Type B pancreatic cell (in vitro differentiated cells): ENCODE data around the gene MARVELD1. TPM values are rescaled to one million over a fixed set of nuclear protein-coding genes. Genes with fewer than 3 reads are reported as not detected.
"Not testable (repeated sequence)": the region's sequence is repeated elsewhere in the genome, so short reads cannot be mapped to it uniquely, and the experiment has no call there.

ENCODE experiments used
- DNase-seq: peaks from one replicate; pipeline ENCODE4 v3.0.0; 2021; ENCODE audit warnings: mixed read lengths; ENCODE audit not compliant: unreplicated experiment; ENCODE audit errors: extremely low spot score
- H3K27ac Mint-ChIP-seq: 2 replicates; pipeline ENCODE4 v1.8.0; 2021; ENCODE audit warnings: mild to moderate bottlenecking, mixed read lengths
- H3K27me3 Mint-ChIP-seq: 2 replicates; pipeline ENCODE4 v1.8.0; 2021; ENCODE audit warnings: mixed read lengths
- H3K36me3 Mint-ChIP-seq: 2 replicates; pipeline ENCODE4 v1.8.0; 2021; ENCODE audit warnings: mixed read lengths
- H3K4me1 Mint-ChIP-seq: one replicate; pipeline ENCODE4 v1.8.0; 2021; ENCODE audit warnings: mixed read lengths; ENCODE audit not compliant: unreplicated experiment
- H3K4me3 Mint-ChIP-seq: 2 replicates; pipeline ENCODE4 v1.8.0; 2021; ENCODE audit warnings: mild to moderate bottlenecking, mixed read lengths
- H3K9me3 Mint-ChIP-seq: 2 replicates; pipeline ENCODE4 v1.8.0; 2021; ENCODE audit warnings: mixed read lengths
- total RNA-seq: library from RNA; stranded (reverse); gene quantifications from 2 replicates; pipeline ENCODE4 v1.2.1, GENCODE V29; 2021; ENCODE audit warnings: low replicate concordance
- TF ChIP-seq, protein P1 (sequence below): fragments of 200-600 bp; sonication (generic); conservative IDR thresholded peaks from 2 replicates; pipeline ENCODE4 v1.5.0; 2021; ENCODE audit warnings: antibody characterized with exemption, mild to moderate bottlenecking

Gene MARVELD1
- total RNA-seq, 1 donor from 2014 or later = 43.7 TPM

DNA sequence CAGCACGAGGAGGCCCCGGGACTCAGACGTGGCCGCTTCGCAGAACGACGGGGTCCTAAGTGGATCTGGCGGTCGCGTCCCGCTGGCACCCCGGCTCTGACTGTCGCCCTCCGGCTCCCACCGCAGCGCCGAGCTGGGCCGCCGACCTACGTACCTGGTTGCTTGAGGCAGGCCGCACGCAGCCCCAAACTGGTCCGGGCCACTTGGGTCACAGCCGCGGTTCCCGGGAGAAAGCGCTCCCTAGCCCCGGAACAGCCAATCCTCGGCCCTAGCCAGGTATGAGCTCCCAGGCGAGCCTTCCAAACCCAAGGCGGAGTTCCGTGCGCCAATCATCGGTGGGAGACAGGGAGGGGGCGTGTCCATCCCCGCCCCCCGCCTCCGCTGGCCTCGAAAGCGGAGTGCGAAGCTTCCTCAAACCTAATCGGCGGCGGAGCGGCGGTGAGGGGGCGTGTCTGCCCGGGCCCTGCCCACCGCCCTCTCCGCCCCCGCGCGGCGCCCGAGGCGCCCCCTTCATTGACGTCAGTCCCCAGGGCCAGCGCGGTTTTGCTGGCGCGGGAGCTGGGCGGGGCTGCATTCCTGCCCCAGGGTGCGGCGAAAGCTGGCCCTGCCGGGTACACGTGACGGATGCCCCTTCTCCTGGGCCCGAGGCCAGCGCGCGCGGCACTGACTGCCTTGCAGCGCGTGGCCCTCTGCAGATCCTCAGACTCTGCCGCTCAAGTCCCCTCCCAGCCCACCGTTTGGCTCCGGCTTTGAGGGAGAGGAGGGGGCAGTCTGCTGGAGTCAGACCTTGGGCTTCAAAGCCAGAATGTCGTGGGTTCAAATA is 26.4 kb upstream of the MARVELD1 start, which contains the start of gene AVPI1:
Gene AVPI1, minus strand, starts transcription at position 280 of the 823 bp plus-strand sequence. CDS start 7,336 bp downstream, outside the sequence.
- Mint-ChIP-seq H3K27ac (peak within 1 kb of the TSS; percentile 83), H3K4me1 (peaks cover 28% of the 10 kb centered on the region), H3K9me3 (no peaks in the 10 kb centered on the region)

GRCh38 chr10:97687785-97688781 is 25.4 kb upstream of the MARVELD1 start:
- Mint-ChIP-seq H3K4me1 (peaks cover 22% of the 10 kb centered on the region), H3K36me3 (no peaks in the 10 kb centered on the region), H3K9me3 (no peaks in the 10 kb centered on the region), H3K4me3 (peak overlapping the region; percentile 92), H3K27me3 (no peaks in the 10 kb centered on the region), H3K27ac (peak overlapping the region; percentile 83)
- TF ChIP-seq, protein P1, sequence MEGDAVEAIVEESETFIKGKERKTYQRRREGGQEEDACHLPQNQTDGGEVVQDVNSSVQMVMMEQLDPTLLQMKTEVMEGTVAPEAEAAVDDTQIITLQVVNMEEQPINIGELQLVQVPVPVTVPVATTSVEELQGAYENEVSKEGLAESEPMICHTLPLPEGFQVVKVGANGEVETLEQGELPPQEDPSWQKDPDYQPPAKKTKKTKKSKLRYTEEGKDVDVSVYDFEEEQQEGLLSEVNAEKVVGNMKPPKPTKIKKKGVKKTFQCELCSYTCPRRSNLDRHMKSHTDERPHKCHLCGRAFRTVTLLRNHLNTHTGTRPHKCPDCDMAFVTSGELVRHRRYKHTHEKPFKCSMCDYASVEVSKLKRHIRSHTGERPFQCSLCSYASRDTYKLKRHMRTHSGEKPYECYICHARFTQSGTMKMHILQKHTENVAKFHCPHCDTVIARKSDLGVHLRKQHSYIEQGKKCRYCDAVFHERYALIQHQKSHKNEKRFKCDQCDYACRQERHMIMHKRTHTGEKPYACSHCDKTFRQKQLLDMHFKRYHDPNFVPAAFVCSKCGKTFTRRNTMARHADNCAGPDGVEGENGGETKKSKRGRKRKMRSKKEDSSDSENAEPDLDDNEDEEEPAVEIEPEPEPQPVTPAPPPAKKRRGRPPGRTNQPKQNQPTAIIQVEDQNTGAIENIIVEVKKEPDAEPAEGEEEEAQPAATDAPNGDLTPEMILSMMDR = no peak
- no peak for DNase-seq

More for the DNA sequence above, 26.4 kb upstream of the MARVELD1 start, which contains the start of gene AVPI1:
- Mint-ChIP-seq H3K27me3 (no peaks in the 10 kb centered on the region), H3K36me3 (no peaks in the 10 kb centered on the region), H3K4me3 (peak within 1 kb of the TSS; percentile 92)
- TF ChIP-seq, protein P1 = no peak
- peak; percentile 100 for DNase-seq

DNA sequence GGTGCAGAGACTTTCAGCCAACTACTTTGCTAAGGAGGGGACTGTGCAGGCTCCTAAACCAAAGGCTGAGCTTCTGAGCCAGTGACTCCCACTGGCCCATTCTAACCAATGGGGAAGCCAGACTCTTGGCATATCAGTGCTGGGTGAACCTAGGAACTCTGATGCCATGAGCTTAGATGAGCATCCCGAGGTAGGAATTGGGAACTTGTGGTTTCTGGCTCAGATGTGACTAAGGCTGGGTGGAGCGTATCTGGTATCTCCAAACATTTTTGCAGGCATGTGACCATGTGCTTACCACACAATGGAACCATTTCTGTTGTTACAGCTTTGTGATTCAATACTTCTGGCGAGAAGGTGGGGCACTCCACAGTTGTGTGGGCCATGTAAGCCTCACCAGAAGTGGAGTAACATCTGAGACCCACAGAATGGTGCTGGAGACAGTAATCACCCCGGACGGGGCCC is 23.9 kb upstream of the MARVELD1 start:
- Mint-ChIP-seq H3K27ac (no peak overlapping the region), H3K27me3 (no peaks in the 10 kb centered on the region)

DNA sequence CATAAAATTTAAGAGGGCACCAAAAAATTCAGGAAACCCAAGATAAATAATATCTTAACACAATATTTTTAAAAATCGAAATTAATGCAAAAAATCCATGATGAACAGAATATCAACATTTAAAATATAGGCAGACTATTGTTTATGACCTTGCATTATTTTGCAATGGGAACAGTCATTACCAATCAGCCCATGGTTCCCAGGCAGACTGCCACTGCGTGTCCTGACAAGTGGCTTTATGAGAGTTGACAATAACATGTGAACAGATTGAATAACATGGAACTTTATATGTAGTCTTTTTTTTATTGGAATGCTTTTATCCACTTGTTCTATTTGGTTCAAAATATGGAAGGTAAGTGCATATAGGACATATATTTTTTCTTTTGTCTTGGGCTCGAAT is 23.4 kb upstream of the MARVELD1 start:
- H3K36me3 Mint-ChIP-seq = no peaks in the 10 kb centered on the region
- no peak overlapping the region for H3K27ac Mint-ChIP-seq
- no peak overlapping the region for H3K4me3 Mint-ChIP-seq
- H3K4me1 Mint-ChIP-seq = peaks cover 12% of the 10 kb centered on the region
- TF ChIP-seq, protein P1 = no peak
- H3K9me3 Mint-ChIP-seq = no peaks in the 10 kb centered on the region
- no peak for DNase-seq
- H3K27me3 Mint-ChIP-seq = no peaks in the 10 kb centered on the region

More for the DNA sequence above, 23.9 kb upstream of the MARVELD1 start:
- no peak overlapping the region for H3K4me3 Mint-ChIP-seq
- no peaks in the 10 kb centered on the region for H3K36me3 Mint-ChIP-seq
- H3K9me3 Mint-ChIP-seq = no peaks in the 10 kb centered on the region
- H3K4me1 Mint-ChIP-seq = peaks cover 17% of the 10 kb centered on the region
- TF ChIP-seq, protein P1 = no peak
- no peak for DNase-seq

DNA sequence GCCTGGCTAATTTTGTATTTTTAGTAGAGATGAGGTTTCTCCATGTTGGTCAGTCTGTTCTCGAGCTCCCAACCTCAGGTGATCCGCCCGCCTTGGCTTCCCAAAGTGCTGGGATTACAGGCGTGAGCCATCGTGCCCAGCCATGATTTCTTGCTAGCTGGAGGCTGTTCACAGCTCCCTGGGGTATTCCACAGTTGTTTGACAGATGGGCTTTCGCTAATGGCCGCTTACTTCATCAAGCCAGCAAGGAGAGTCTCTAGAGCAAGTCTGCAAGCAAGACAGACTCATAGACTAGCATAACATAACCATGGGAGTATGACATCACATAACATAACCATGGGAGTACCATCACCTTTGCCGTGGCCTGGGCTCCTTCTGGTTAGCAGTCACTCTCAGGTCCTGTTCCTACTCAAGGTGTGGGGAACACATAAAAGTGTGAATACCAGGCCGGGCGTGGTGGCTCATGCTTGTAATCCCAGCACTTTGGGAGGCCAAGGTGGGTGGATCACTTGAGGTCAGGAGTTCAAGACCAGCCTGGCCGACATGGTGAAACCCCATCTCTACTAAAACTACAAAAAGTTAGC is 15.4 kb upstream of the MARVELD1 start:
- not testable (repeated sequence) for H3K4me3 Mint-ChIP-seq, H3K4me1 Mint-ChIP-seq, DNase-seq, H3K27ac Mint-ChIP-seq, H3K9me3 Mint-ChIP-seq, H3K27me3 Mint-ChIP-seq, H3K36me3 Mint-ChIP-seq
